Measurements from ENCODE around the gene NAT16. TPM values are rescaled to one million over a fixed set of nuclear protein-coding genes. Genes with fewer than 3 reads are reported as not detected.
A peak's percentile ranks its signal among the peaks of the same experiment; 100 is the strongest.

Gene NAT16
- not detected for total RNA-seq
- total RNA-seq (2013), result not detected
- total RNA-seq, result 0 to 0.08 (median 0) reads per million in 29 experiments

- Histone ChIP-seq H3K27ac (ENCODE audit: low read length) (no peak within 1 kb of the TSS), H3K9me3 (no peaks in the 10 kb centered on the region), H3K36me3 (ENCODE audit: control insufficient read depth in 2 of 2, extremely low read depth in 1 of 2, insufficient read depth in 1 of 2, low read length in 1 of 2) (no peaks in the 10 kb centered on the region), H3K4me1 (ENCODE audit: control insufficient read depth in 1 of 2, extremely low read depth in 1 of 2, insufficient read depth in 2 of 2, low read length in 2 of 2) (peaks cover 2 to 10% of the 10 kb centered on the region in 2 experiments), H3K27me3 (replicated peaks in 1 of 2; ENCODE audit: control insufficient read depth in 2 of 2, extremely low read depth in 1 of 2, insufficient read depth in 2 of 2, low read length in 1 of 2) (peaks cover 4 to 78% of the 10 kb centered on the region in 2 experiments), H3K4me3 (ENCODE audit: control insufficient read depth in 1 of 2, extremely low read depth in 1 of 2, low read length in 1 of 2) (no peak within 1 kb of the TSS)
- Mint-ChIP-seq H3K4me1 (peaks cover 8 to 16% (median 15%) of the 10 kb centered on the region in 3 donors), H3K27me3 (peaks cover 60 to 61% of the 10 kb centered on the region in 2 donors), H3K27ac (peak within 1 kb of the TSS in 1 of 2 donors; percentile 63), H3K9me3 (no peaks in the 10 kb centered on the region), H3K4me3 (peak within 1 kb of the TSS in 1 of 3 donors; percentile 63), H3K36me3 (no peaks in the 10 kb centered on the region)
- WGBS (ENCODE audit: insufficient coverage), result 5% methylated on average over 46 of the region's 56 CpGs
- POLR2A ChIA-PET, result no interaction called here
- ATAC-seq (replicated peaks in 1 of 4), result peak in 2 of 4 experiments; percentile 16 to 24
- CTCF ChIA-PET, result interaction anchor here in 1 of 2 donors (0.7 kb wide), 1 partner anchor 181 kb away, joined by 4 read pairs; no protein-coding TSS in a partner anchor
- no peak for DNase-seq
Observed at GRCh38 chr7:101180130-101180755, at the start of gene NAT16. NAT16 (minus strand) TSS chr7:101180293; CDS start chr7:101174807, 5,486 bp downstream.

GRCh38 chr7:101226721-101227120 is 46.6 kb upstream of the NAT16 start:
- WGBS (ENCODE audit: insufficient coverage), result 96% methylated on average over 5 of the region's 9 CpGs
- Mint-ChIP-seq H3K27ac (no peak overlapping the region), H3K4me1 (peaks cover 6 to 12% (median 11%) of the 10 kb centered on the region in 3 donors), H3K9me3 (no peaks in the 10 kb centered on the region), H3K36me3 (peaks cover 32% of the 10 kb centered on the region), H3K27me3 (no peaks in the 10 kb centered on the region), H3K4me3 (no peak overlapping the region)
- ChIA-PET CTCF (interaction anchor here in 1 of 2 donors (1.7 kb wide), 1 partner anchor 9 kb away, joined by 5 read pairs; the partner anchor contains the start of gene PLOD3), POLR2A (no interaction called here)
- Histone ChIP-seq H3K4me1 (ENCODE audit: control insufficient read depth in 1 of 2, extremely low read depth in 1 of 2, insufficient read depth in 2 of 2, low read length in 2 of 2) (peaks cover 0 to 2% of the 10 kb centered on the region in 2 experiments), H3K9me3 (no peaks in the 10 kb centered on the region), H3K27ac (ENCODE audit: low read length) (no peak overlapping the region), H3K36me3 (ENCODE audit: control insufficient read depth in 2 of 2, extremely low read depth in 1 of 2, insufficient read depth in 1 of 2, low read length in 1 of 2) (peaks cover 25 to 42% of the 10 kb centered on the region in 2 donors), H3K27me3 (replicated peaks in 1 of 2; ENCODE audit: control insufficient read depth in 2 of 2, extremely low read depth in 1 of 2, insufficient read depth in 2 of 2, low read length in 1 of 2) (no peaks in the 10 kb centered on the region), H3K4me3 (ENCODE audit: control insufficient read depth in 1 of 2, extremely low read depth in 1 of 2, low read length in 1 of 2) (no peak overlapping the region)
- DNase-seq, result no peak
- ATAC-seq (replicated peaks in 1 of 4), result no peak

GRCh38 chr7:101225650-101226049 is 45.6 kb upstream of the NAT16 start:
- Mint-ChIP-seq H3K4me1 (peaks cover 15 to 17% (median 15%) of the 10 kb centered on the region in 3 donors), H3K4me3 (no peak overlapping the region), H3K27ac (no peak overlapping the region), H3K9me3 (no peaks in the 10 kb centered on the region), H3K27me3 (no peaks in the 10 kb centered on the region), H3K36me3 (peaks cover 34% of the 10 kb centered on the region)
- no peaks in the 10 kb centered on the region for H3K9me3 ChIP-seq
- no peak overlapping the region for H3K27ac ChIP-seq (ENCODE audit: low read length)
- H3K4me3 ChIP-seq (ENCODE audit: control insufficient read depth in 1 of 2, extremely low read depth in 1 of 2, low read length in 1 of 2), result no peak overlapping the region
- ChIA-PET POLR2A (no interaction called here), CTCF (interaction anchor here in 1 of 2 donors (1.7 kb wide), 1 partner anchor 8 kb away, joined by 5 read pairs; the partner anchor contains the start of gene PLOD3)
- DNase-seq, result no peak
- 95% methylated on average over 4 of the region's 6 CpGs for WGBS (ENCODE audit: insufficient coverage)
- peaks cover 0 to 13% of the 10 kb centered on the region in 2 experiments for H3K4me1 ChIP-seq (ENCODE audit: control insufficient read depth in 1 of 2, extremely low read depth in 1 of 2, insufficient read depth in 2 of 2, low read length in 2 of 2)
- no peaks in the 10 kb centered on the region for H3K27me3 ChIP-seq (replicated peaks in 1 of 2; ENCODE audit: control insufficient read depth in 2 of 2, extremely low read depth in 1 of 2, insufficient read depth in 2 of 2, low read length in 1 of 2)
- ATAC-seq (replicated peaks in 1 of 4), result no peak
- H3K36me3 ChIP-seq (ENCODE audit: control insufficient read depth in 2 of 2, extremely low read depth in 1 of 2, insufficient read depth in 1 of 2, low read length in 1 of 2), result peaks cover 21 to 45% of the 10 kb centered on the region in 2 donors

GRCh38 chr7:101223528-101223927 is 43.4 kb upstream of the NAT16 start:
- peaks cover 30% of the 10 kb centered on the region for H3K36me3 Mint-ChIP-seq
- POLR2A ChIA-PET, result no interaction called here

GRCh38 chr7:101222275-101222830 is 42.3 kb upstream of the NAT16 start:
- H3K27ac ChIP-seq (ENCODE audit: low read length), result no peak overlapping the region
- ChIA-PET POLR2A (no interaction called here), CTCF (no interaction called here)
- Mint-ChIP-seq H3K4me1 (peaks cover 37 to 43% (median 38%) of the 10 kb centered on the region in 3 donors), H3K36me3 (peaks cover 30% of the 10 kb centered on the region), H3K27ac (no peak overlapping the region), H3K4me3 (no peak overlapping the region), H3K9me3 (no peaks in the 10 kb centered on the region), H3K27me3 (no peaks in the 10 kb centered on the region)
- ATAC-seq (replicated peaks in 1 of 4), result no peak
- peaks cover 5 to 40% of the 10 kb centered on the region in 2 experiments for H3K4me1 ChIP-seq (ENCODE audit: control insufficient read depth in 1 of 2, extremely low read depth in 1 of 2, insufficient read depth in 2 of 2, low read length in 2 of 2)
- H3K4me3 ChIP-seq (ENCODE audit: control insufficient read depth in 1 of 2, extremely low read depth in 1 of 2, low read length in 1 of 2), result no peak overlapping the region
- WGBS (ENCODE audit: insufficient coverage), result 94% methylated on average over 16 of the region's 27 CpGs
- DNase-seq, result no peak
- peaks cover 20 to 35% of the 10 kb centered on the region in 2 donors for H3K36me3 ChIP-seq (ENCODE audit: control insufficient read depth in 2 of 2, extremely low read depth in 1 of 2, insufficient read depth in 1 of 2, low read length in 1 of 2)
- H3K27me3 ChIP-seq (replicated peaks in 1 of 2; ENCODE audit: control insufficient read depth in 2 of 2, extremely low read depth in 1 of 2, insufficient read depth in 2 of 2, low read length in 1 of 2), result no peaks in the 10 kb centered on the region
- H3K9me3 ChIP-seq, result no peaks in the 10 kb centered on the region

More at GRCh38 chr7:101223528-101223927, 43.4 kb upstream of the NAT16 start:
- CTCF ChIA-PET, result no interaction called here
- H3K27me3 Mint-ChIP-seq, result no peaks in the 10 kb centered on the region
- peaks cover 29 to 35% (median 34%) of the 10 kb centered on the region in 3 donors for H3K4me1 Mint-ChIP-seq
- H3K4me1 ChIP-seq (ENCODE audit: control insufficient read depth in 1 of 2, extremely low read depth in 1 of 2, insufficient read depth in 2 of 2, low read length in 2 of 2), result peaks cover 4 to 32% of the 10 kb centered on the region in 2 experiments
- WGBS (ENCODE audit: insufficient coverage), result 94% methylated on average over 13 of the region's 15 CpGs
- H3K9me3 Mint-ChIP-seq, result no peaks in the 10 kb centered on the region
- no peak overlapping the region for H3K27ac ChIP-seq (ENCODE audit: low read length)
- H3K4me3 ChIP-seq (ENCODE audit: control insufficient read depth in 1 of 2, extremely low read depth in 1 of 2, low read length in 1 of 2), result no peak overlapping the region
- no peaks in the 10 kb centered on the region for H3K9me3 ChIP-seq
- no peaks in the 10 kb centered on the region for H3K27me3 ChIP-seq (replicated peaks in 1 of 2; ENCODE audit: control insufficient read depth in 2 of 2, extremely low read depth in 1 of 2, insufficient read depth in 2 of 2, low read length in 1 of 2)
- peaks cover 20 to 42% of the 10 kb centered on the region in 2 donors for H3K36me3 ChIP-seq (ENCODE audit: control insufficient read depth in 2 of 2, extremely low read depth in 1 of 2, insufficient read depth in 1 of 2, low read length in 1 of 2)
- H3K4me3 Mint-ChIP-seq, result no peak overlapping the region
- DNase-seq, result no peak
- H3K27ac Mint-ChIP-seq, result no peak overlapping the region
- ATAC-seq (replicated peaks in 1 of 4), result no peak

- Histone ChIP-seq H3K4me1 (ENCODE audit: control insufficient read depth in 1 of 2, extremely low read depth in 1 of 2, insufficient read depth in 2 of 2, low read length in 2 of 2) (peaks cover 7 to 56% of the 10 kb centered on the region in 2 experiments), H3K27me3 (replicated peaks in 1 of 2; ENCODE audit: control insufficient read depth in 2 of 2, extremely low read depth in 1 of 2, insufficient read depth in 2 of 2, low read length in 1 of 2) (no peaks in the 10 kb centered on the region), H3K27ac (ENCODE audit: low read length) (no peak overlapping the region), H3K36me3 (ENCODE audit: control insufficient read depth in 2 of 2, extremely low read depth in 1 of 2, insufficient read depth in 1 of 2, low read length in 1 of 2) (peaks cover 15 to 30% of the 10 kb centered on the region in 2 donors), H3K9me3 (no peaks in the 10 kb centered on the region), H3K4me3 (ENCODE audit: control insufficient read depth in 1 of 2, extremely low read depth in 1 of 2, low read length in 1 of 2) (no peak overlapping the region)
- Mint-ChIP-seq H3K4me1 (peaks cover 45 to 57% (median 51%) of the 10 kb centered on the region in 3 donors), H3K27me3 (no peaks in the 10 kb centered on the region), H3K36me3 (peaks cover 26% of the 10 kb centered on the region), H3K9me3 (no peaks in the 10 kb centered on the region), H3K4me3 (peak overlapping the region in 2 of 3 donors; percentile 17 to 96), H3K27ac (no peak overlapping the region)
- ATAC-seq (replicated peaks in 1 of 4) (no peak), DNase-seq (no peak)
- 100% methylated on average over 2 of the region's 5 CpGs for WGBS (ENCODE audit: insufficient coverage)
- ChIA-PET POLR2A (interaction anchor here in 1 of 2 donors (0.6 kb wide), 1 partner anchor 1177 kb away, joined by 9 read pairs; no protein-coding TSS in a partner anchor), CTCF (interaction anchor here (0.6 to 4.6 kb wide), 5 partner anchors 19 to 739 kb away, joined by 3 to 39 read pairs (median 4); no protein-coding TSS in a partner anchor)
Observed at GRCh38 chr7:101220295-101220694, 40.2 kb upstream of the NAT16 start.

All from T-cell (primary cell).